CD4-positive, alpha-beta T cell (primary cell): ENCODE measurements around the gene BRD9. TPM values are rescaled to one million over a fixed set of nuclear protein-coding genes. Genes with fewer than 3 reads are reported as not detected.

Experiments
- ATAC-seq: fragments of 200-7000 bp; cut with Tn5 transposase; one replicate; pipeline ENCODE4 v1.10.0; 2022; ENCODE audit warnings: mild to moderate bottlenecking; ENCODE audit not compliant: poor library complexity
- CTCF ChIA-PET: fragments of 350-600 bp; sonication (Branson Sonifier 250); formaldehyde crosslinking; loops from one replicate; lab custom pipeline; 2021; ENCODE audit warnings: antibody characterized with exemption, inconsistent platforms; lab: Charles Lee
- POLR2A ChIA-PET: fragments of 350-600 bp; sonication (Branson Sonifier 250); formaldehyde crosslinking; loops from one replicate; lab custom pipeline; 2021; ENCODE audit warnings: antibody characterized with exemption, inconsistent platforms; lab: Charles Lee
- DNase-seq, 14 experiments: peaks; one replicate each; pipeline ENCODE4 v3.0.0-alpha.2; 2013 to 2020; ENCODE audit warnings: mixed read lengths in 2 of 14
- H3K27ac ChIP-seq, 2 donors: one replicate each; pipeline versions ENCODE4 v1.5.1 to v1.7.0; 2013; ENCODE audit warnings: low read length in 2 of 2, low read depth in 1 of 2, mild to moderate bottlenecking in 1 of 2
- H3K27me3 ChIP-seq, 2 experiments: 1 replicate in 1 of 2; 2 replicates in 1 of 2; pipeline versions ENCODE4 v1.6.1 to v1.7.0; 2013; ENCODE audit warnings: low read length in 2 of 2, control low read depth in 1 of 2, mild to moderate bottlenecking in 1 of 2, moderate library complexity in 1 of 2; ENCODE audit not compliant: insufficient read depth in 2 of 2, control insufficient read depth in 1 of 2
- H3K36me3 ChIP-seq: one replicate; pipeline ENCODE4 v1.6.1; 2013; ENCODE audit warnings: low read length, control low read depth; ENCODE audit not compliant: insufficient read depth
- H3K4me1 ChIP-seq: one replicate; pipeline ENCODE4 v1.6.1; 2013; ENCODE audit warnings: low read length, control low read depth; ENCODE audit not compliant: insufficient read depth
- H3K4me3 ChIP-seq: one replicate; pipeline ENCODE4 v1.5.1; 2013; ENCODE audit warnings: mild to moderate bottlenecking, low read length, moderate library complexity
- H3K9me3 ChIP-seq, 2 experiments: 1 replicate in 1 of 2; 2 replicates in 1 of 2; pipeline versions ENCODE4 v1.6.1 to v1.7.0; 2013; ENCODE audit warnings: low read length in 2 of 2, mild to moderate bottlenecking in 2 of 2, control low read depth in 1 of 2, moderate library complexity in 1 of 2; ENCODE audit not compliant: control insufficient read depth in 1 of 2, insufficient read depth in 1 of 2
- H3K27ac Mint-ChIP-seq: one replicate; pipeline ENCODE4 v1.8.0; 2020; ENCODE audit warnings: mixed read lengths
- H3K27me3 Mint-ChIP-seq: one replicate; pipeline ENCODE4 v1.8.0; 2021; ENCODE audit warnings: mixed read lengths
- H3K36me3 Mint-ChIP-seq: one replicate; pipeline ENCODE4 v1.8.0; 2021; ENCODE audit warnings: low read depth, mixed read lengths
- H3K4me1 Mint-ChIP-seq: one replicate; pipeline ENCODE4 v1.8.0; 2021; ENCODE audit warnings: low read depth, mixed read lengths
- H3K4me3 Mint-ChIP-seq: one replicate; pipeline ENCODE4 v1.8.0; 2020; ENCODE audit warnings: mild to moderate bottlenecking, mixed read lengths
- H3K9me3 Mint-ChIP-seq: one replicate; pipeline ENCODE4 v1.8.0; 2020; ENCODE audit warnings: mixed read lengths
- intact Hi-C, 2 experiments: fragments of 100-400 bp; cut with DNase I in 1 of 2; cut with micrococcal nuclease in 1 of 2; formaldehyde crosslinking; loops; one replicate each; pipeline versions ENCODE4 v1.15.1 to v1.9.0; 2023 to 2025; cut with DNase I, micrococcal nuclease
- total RNA-seq, 174 experiments: library from RNA in 2 of 174; stranded (reverse) in 2 of 174; gene quantifications; one replicate each; pipeline ENCODE4 v1.2.3 and lab custom pipeline; 2021 to 2026
- TF ChIP-seq, protein P1 (sequence below): fragments of 200-600 bp; IDR thresholded peaks from one replicate; pipeline ENCODE4 v1.8.0; 2022; ENCODE audit warnings: antibody characterized with exemption, mild to moderate bottlenecking

Gene BRD9
- total RNA-seq, 2 experiments from 2014 or later = 109 TPM

DNA sequence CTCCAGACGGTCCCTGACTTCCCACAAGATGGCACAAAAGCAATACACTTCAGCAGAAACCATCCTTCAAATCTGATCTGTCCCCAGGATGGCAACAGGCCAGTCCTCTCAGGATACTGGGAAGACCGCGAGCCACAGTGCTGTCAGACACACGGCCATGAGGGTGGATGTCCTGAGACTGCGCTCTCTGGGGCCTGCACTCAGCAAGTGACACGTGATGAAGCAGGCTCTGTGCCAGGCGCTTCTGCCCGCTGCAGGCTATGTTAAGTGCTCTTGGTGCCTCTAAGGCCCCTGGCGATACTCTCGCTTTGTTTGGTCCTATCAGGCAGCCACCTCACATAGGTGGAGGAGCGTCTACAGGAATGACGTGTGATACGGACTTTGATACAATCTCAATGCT lies 7.1 kb downstream of the BRD9 start:
- no peak overlapping the region for H3K4me3 ChIP-seq
- no peak overlapping the region for H3K27ac Mint-ChIP-seq
- H3K27ac ChIP-seq = no peak overlapping the region
- TF ChIP-seq, protein P1, sequence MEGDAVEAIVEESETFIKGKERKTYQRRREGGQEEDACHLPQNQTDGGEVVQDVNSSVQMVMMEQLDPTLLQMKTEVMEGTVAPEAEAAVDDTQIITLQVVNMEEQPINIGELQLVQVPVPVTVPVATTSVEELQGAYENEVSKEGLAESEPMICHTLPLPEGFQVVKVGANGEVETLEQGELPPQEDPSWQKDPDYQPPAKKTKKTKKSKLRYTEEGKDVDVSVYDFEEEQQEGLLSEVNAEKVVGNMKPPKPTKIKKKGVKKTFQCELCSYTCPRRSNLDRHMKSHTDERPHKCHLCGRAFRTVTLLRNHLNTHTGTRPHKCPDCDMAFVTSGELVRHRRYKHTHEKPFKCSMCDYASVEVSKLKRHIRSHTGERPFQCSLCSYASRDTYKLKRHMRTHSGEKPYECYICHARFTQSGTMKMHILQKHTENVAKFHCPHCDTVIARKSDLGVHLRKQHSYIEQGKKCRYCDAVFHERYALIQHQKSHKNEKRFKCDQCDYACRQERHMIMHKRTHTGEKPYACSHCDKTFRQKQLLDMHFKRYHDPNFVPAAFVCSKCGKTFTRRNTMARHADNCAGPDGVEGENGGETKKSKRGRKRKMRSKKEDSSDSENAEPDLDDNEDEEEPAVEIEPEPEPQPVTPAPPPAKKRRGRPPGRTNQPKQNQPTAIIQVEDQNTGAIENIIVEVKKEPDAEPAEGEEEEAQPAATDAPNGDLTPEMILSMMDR = no peak
- peaks cover 3% of the 10 kb centered on the region for H3K9me3 Mint-ChIP-seq
- POLR2A ChIA-PET = no interaction called here
- DNase-seq (no peak), ATAC-seq (no peak)
- CTCF ChIA-PET = no interaction called here
- no peaks in the 10 kb centered on the region for H3K27me3 Mint-ChIP-seq
- H3K36me3 ChIP-seq = peaks cover 99% of the 10 kb centered on the region
- peaks cover 93% of the 10 kb centered on the region for H3K36me3 Mint-ChIP-seq
- H3K4me1 ChIP-seq = peaks cover 31% of the 10 kb centered on the region
- peaks cover 42% of the 10 kb centered on the region for H3K4me1 Mint-ChIP-seq
- H3K4me3 Mint-ChIP-seq = no peak overlapping the region
- intact Hi-C loops = loop anchor here in 1 of 2 experiments (5.0 kb wide), 1 partner anchor 423 kb away; no protein-coding TSS in a partner anchor
- H3K9me3 ChIP-seq = peaks cover 0 to 15% of the 10 kb centered on the region in 2 experiments
- H3K27me3 ChIP-seq = no peaks in the 10 kb centered on the region

DNA sequence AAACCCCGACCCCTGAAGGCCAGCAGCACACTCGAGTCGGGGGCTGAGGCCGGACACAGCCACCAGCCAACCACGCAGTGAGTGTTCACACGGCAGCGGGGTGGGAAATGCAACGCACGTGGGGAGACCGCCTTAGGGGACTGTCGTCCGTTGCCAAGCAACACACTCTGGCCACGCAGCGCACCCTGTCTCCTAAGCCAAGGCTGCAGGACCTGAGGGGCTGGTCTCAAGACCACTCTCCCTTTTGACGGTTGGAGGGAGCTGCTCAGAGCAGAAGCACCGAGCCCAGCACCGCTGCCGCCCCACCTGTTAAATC lies 7.5 kb downstream of the BRD9 start:
- no peak overlapping the region for H3K4me3 Mint-ChIP-seq
- Histone ChIP-seq H3K36me3 (peaks cover 94% of the 10 kb centered on the region), H3K27me3 (no peaks in the 10 kb centered on the region), H3K27ac (no peak overlapping the region), H3K4me1 (peaks cover 31% of the 10 kb centered on the region), H3K4me3 (no peak overlapping the region), H3K9me3 (peaks cover 0 to 15% of the 10 kb centered on the region in 2 experiments)
- TF ChIP-seq, protein P1 = no peak
- H3K27ac Mint-ChIP-seq = no peak overlapping the region
- ATAC-seq (no peak), DNase-seq (no peak)
- peaks cover 94% of the 10 kb centered on the region for H3K36me3 Mint-ChIP-seq
- H3K27me3 Mint-ChIP-seq = no peaks in the 10 kb centered on the region
- H3K4me1 Mint-ChIP-seq = peaks cover 42% of the 10 kb centered on the region
- intact Hi-C loops = loop anchor here in 1 of 2 experiments (5.0 kb wide), 1 partner anchor 423 kb away; no protein-coding TSS in a partner anchor
- CTCF ChIA-PET = no interaction called here
- POLR2A ChIA-PET = no interaction called here
- peaks cover 3% of the 10 kb centered on the region for H3K9me3 Mint-ChIP-seq

DNA sequence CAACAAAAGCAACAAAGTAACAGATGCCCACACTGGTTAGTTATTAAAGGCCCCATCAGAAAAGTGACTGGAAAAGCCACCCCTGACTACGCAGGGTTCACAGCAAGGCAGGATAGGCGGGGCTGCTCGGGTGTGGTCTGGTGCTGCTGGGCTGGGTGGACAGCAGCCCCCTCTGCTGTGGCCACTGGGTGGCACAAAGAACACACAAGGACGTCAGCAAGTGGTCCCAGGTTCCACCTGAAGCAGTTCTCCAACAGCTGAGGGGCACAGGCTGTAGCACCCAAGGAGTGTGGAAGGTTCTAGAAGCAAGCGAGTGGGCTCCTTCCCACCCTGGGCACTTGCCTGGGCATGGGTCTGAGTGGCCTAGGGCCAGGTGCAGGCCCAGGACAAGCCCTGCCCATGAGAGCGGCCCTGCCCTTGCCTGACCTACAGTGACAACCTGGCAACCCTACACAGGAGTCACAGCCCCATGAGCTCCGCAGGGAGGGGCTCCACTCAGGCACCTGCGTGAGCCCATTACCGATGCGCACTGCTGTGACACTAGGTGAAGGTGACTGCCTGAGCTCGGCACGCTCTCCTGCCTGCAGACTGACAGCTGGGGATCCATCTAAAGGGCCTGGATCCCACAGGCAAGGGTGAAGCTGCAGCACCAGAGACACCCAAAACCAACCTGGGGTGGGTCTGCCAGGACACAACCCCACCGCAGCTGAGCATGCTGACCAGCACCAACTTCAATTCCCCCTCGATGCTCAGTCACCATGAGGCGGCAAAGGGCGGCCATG lies 8.1 kb downstream of the BRD9 start:
- H3K4me1 Mint-ChIP-seq = peaks cover 39% of the 10 kb centered on the region
- H3K27me3 ChIP-seq = no peaks in the 10 kb centered on the region
- H3K36me3 ChIP-seq = peaks cover 89% of the 10 kb centered on the region
- no peak for DNase-seq
- CTCF ChIA-PET = no interaction called here
- peaks cover 89% of the 10 kb centered on the region for H3K36me3 Mint-ChIP-seq
- peaks cover 0 to 15% of the 10 kb centered on the region in 2 experiments for H3K9me3 ChIP-seq
- intact Hi-C loops = loop anchor here in 1 of 2 experiments (5.0 kb wide), 1 partner anchor 422 kb away; no protein-coding TSS in a partner anchor
- peaks cover 30% of the 10 kb centered on the region for H3K4me1 ChIP-seq
- no peaks in the 10 kb centered on the region for H3K27me3 Mint-ChIP-seq
- no peak overlapping the region for H3K4me3 ChIP-seq
- TF ChIP-seq, protein P1 = no peak
- H3K27ac ChIP-seq = no peak overlapping the region
- H3K27ac Mint-ChIP-seq = no peak overlapping the region
- no peak for ATAC-seq
- peaks cover 3% of the 10 kb centered on the region for H3K9me3 Mint-ChIP-seq
- no peak overlapping the region for H3K4me3 Mint-ChIP-seq
- POLR2A ChIA-PET = no interaction called here
